Measurements from ENCODE around the gene DPF3.

DNA sequence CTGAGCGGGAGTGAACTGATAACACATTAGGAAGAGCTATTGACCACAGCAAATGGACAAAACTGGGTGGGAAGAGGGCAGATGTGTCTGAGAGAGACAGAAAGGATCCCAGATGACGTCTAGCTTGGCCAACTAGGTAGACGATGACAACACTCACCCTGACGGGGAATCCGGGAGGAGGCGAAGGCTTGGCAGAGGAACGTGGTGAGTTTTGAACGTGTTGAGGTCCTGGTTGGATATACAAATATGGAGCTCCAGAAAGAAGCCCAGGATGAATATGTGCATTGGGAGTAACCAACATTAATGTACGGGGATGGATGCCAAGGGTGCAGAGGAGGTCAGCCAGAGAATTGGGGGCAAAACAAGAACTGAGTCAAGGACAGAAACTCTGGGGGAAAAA, 60.7 kb downstream of the DPF3 start:
- TF ChIP-seq, protein P1, sequence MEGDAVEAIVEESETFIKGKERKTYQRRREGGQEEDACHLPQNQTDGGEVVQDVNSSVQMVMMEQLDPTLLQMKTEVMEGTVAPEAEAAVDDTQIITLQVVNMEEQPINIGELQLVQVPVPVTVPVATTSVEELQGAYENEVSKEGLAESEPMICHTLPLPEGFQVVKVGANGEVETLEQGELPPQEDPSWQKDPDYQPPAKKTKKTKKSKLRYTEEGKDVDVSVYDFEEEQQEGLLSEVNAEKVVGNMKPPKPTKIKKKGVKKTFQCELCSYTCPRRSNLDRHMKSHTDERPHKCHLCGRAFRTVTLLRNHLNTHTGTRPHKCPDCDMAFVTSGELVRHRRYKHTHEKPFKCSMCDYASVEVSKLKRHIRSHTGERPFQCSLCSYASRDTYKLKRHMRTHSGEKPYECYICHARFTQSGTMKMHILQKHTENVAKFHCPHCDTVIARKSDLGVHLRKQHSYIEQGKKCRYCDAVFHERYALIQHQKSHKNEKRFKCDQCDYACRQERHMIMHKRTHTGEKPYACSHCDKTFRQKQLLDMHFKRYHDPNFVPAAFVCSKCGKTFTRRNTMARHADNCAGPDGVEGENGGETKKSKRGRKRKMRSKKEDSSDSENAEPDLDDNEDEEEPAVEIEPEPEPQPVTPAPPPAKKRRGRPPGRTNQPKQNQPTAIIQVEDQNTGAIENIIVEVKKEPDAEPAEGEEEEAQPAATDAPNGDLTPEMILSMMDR (IDR thresholded peaks at IDR 0.05), result no peak
- TF ChIP-seq POLR2A (IDR thresholded peaks at IDR 0.05), result no peak

Measured in right lobe of liver (tissue), 4 donors.